AG09319 (cell line): ENCODE data around the gene USP6.
"Not testable (repeated sequence)": the region's sequence is repeated elsewhere in the genome, so short reads cannot be mapped to it uniquely, and the experiment has no call there.

Experiments
- DNase-seq: peaks from one replicate; pipeline ENCODE4 v3.0.0-alpha.2; 2010; ENCODE audit warnings: low read depth; ENCODE audit errors: extremely low read depth
- CTCF ChIP-seq: IDR thresholded peaks from 2 replicates; pipeline ENCODE4 v1.5.1; 2011; ENCODE audit warnings: low read depth, mild to moderate bottlenecking, inconsistent platforms, low read length, moderate library complexity

USP6 gene

GRCh38 chr17:5138616-5139457, 23.0 kb downstream of the USP6 start:
- TF ChIP-seq CTCF = no peak
- no peak for DNase-seq

- TF ChIP-seq CTCF = no peak
- no peak for DNase-seq
These were observed 23.6 kb downstream of the USP6 start for GRCh38 chr17:5139458-5139732.

- not testable (repeated sequence) for DNase-seq
These were observed 27.0 kb downstream of the USP6 start for GRCh38 chr17:5142877-5143276.

- DNase-seq = not testable (repeated sequence)
These were observed 30.3 kb downstream of the USP6 start for GRCh38 chr17:5146122-5146521.

- not testable (repeated sequence) for DNase-seq
These were observed 44.9 kb downstream of the USP6 start for GRCh38 chr17:5160702-5161101.

- not testable (repeated sequence) for DNase-seq
These were observed 46.0 kb downstream of the USP6 start for GRCh38 chr17:5161793-5162192.

GRCh38 chr17:5164436-5164835, 48.6 kb downstream of the USP6 start:
- DNase-seq = no peak

GRCh38 chr17:5165791-5166564, 50.1 kb downstream of the USP6 start:
- not testable (repeated sequence) for DNase-seq

More at GRCh38 chr17:5164436-5164835, 48.6 kb downstream of the USP6 start:
- TF ChIP-seq CTCF = no peak

GRCh38 chr17:5175027-5175426, 59.2 kb downstream of the USP6 start:
- DNase-seq = not testable (repeated sequence)

GRCh38 chr17:5179003-5179402, 63.2 kb downstream of the USP6 start:
- TF ChIP-seq CTCF = no peak
- DNase-seq = no peak
